Loucy (cell line): ENCODE measurements around the gene SLC35B3.

ENCODE experiments used
- H2AFZ ChIP-seq: fragments of 200-600 bp; sonication (generic); 2 replicates; pipeline ENCODE4 v1.6.0; 2016; ENCODE audit warnings: antibody characterized with exemption, mild to moderate bottlenecking, low read length, moderate library complexity
- H3F3A ChIP-seq: fragments of 200-600 bp; 2 replicates; pipeline ENCODE4 v1.6.0; 2016; ENCODE audit warnings: antibody characterized with exemption, low read depth, mild to moderate bottlenecking
- H3K27me3 ChIP-seq: fragments of 200-600 bp; sonication (generic); 2 replicates; pipeline ENCODE4 v1.6.1; 2014; ENCODE audit warnings: low read length, mild to moderate bottlenecking; ENCODE audit not compliant: insufficient read depth, poor library complexity, severe bottlenecking
- H3K36me3 ChIP-seq: fragments of 200-600 bp; sonication (generic); 2 replicates; pipeline ENCODE4 v1.6.1; 2016; ENCODE audit warnings: low read length; ENCODE audit not compliant: insufficient read depth
- H3K4me1 ChIP-seq: fragments of 200-600 bp; sonication (generic); 2 replicates; pipeline ENCODE4 v1.5.1; 2014; ENCODE audit warnings: low read length, mild to moderate bottlenecking; ENCODE audit not compliant: insufficient read depth, poor library complexity, severe bottlenecking
- H3K4me2 ChIP-seq: fragments of 200-600 bp; sonication (generic); 2 replicates; pipeline ENCODE4 v1.6.0; 2014; ENCODE audit warnings: antibody characterized with exemption, low read length, low read depth, mild to moderate bottlenecking; ENCODE audit not compliant: poor library complexity, severe bottlenecking
- H3K4me3 ChIP-seq: fragments of 200-600 bp; sonication (generic); 2 replicates; pipeline ENCODE4 v1.5.1; 2014; ENCODE audit warnings: low read length, mild to moderate bottlenecking, mixed read lengths; ENCODE audit not compliant: poor library complexity, severe bottlenecking
- H3K79me2 ChIP-seq: fragments of 200-600 bp; sonication (generic); 2 replicates; pipeline ENCODE4 v1.6.1; 2014; ENCODE audit warnings: low read length; ENCODE audit not compliant: insufficient read depth
- H3K9ac ChIP-seq: fragments of 200-600 bp; sonication (generic); 2 replicates; pipeline ENCODE4 v1.6.0; 2014; ENCODE audit warnings: mild to moderate bottlenecking, low read depth, low read length, moderate library complexity; ENCODE audit not compliant: poor library complexity, severe bottlenecking
- H3K9me2 ChIP-seq: fragments of 200-600 bp; sonication (generic); replicated peaks from 2 replicates; pipeline ENCODE4 v1.6.1; 2016; ENCODE audit warnings: low read depth, low read length, mixed read lengths
- H3K9me3 ChIP-seq: fragments of 200-600 bp; sonication (generic); 2 replicates; pipeline ENCODE4 v1.6.1; 2014; ENCODE audit warnings: mild to moderate bottlenecking, antibody characterized with exemption, low read length, low read depth; ENCODE audit not compliant: insufficient read depth
- H4K20me1 ChIP-seq: fragments of 200-600 bp; sonication (generic); 2 replicates; pipeline ENCODE4 v1.6.0; 2014; ENCODE audit warnings: antibody characterized with exemption, low read length, mild to moderate bottlenecking; ENCODE audit not compliant: insufficient read depth, poor library complexity, severe bottlenecking
- EZH2phosphoT487 ChIP-seq: fragments of 200-600 bp; IDR thresholded peaks from 2 replicates; pipeline ENCODE4 v1.6.1; 2018; ENCODE audit warnings: antibody characterized with exemption, mild to moderate bottlenecking, moderate library complexity, borderline replicate concordance
- TF ChIP-seq, protein P1 (sequence below): fragments of 200-600 bp; sonication (generic); conservative IDR thresholded peaks from 2 replicates; pipeline ENCODE4 v1.5.1; 2014; ENCODE audit warnings: mild to moderate bottlenecking, antibody characterized with exemption, low read length

SLC35B3 gene

GRCh38 chr6:8387942-8388437 is 47.4 kb downstream of the SLC35B3 start:
- Histone ChIP-seq H3K4me1 (peaks cover 8% of the 10 kb centered on the region), H3K9me3 (no peaks in the 10 kb centered on the region), H3K9ac (no peak overlapping the region), H3K4me2 (no peak overlapping the region), H3K9me2 (no peaks in the 10 kb centered on the region), H3K4me3 (no peak overlapping the region), H4K20me1 (no peaks in the 10 kb centered on the region), H3K27me3 (no peaks in the 10 kb centered on the region), H3K79me2 (no peaks in the 10 kb centered on the region), H2AFZ (no peak overlapping the region), H3F3A (no peaks in the 10 kb centered on the region), H3K36me3 (no peaks in the 10 kb centered on the region)
- no peak for TF ChIP-seq EZH2phosphoT487
- TF ChIP-seq, protein P1, sequence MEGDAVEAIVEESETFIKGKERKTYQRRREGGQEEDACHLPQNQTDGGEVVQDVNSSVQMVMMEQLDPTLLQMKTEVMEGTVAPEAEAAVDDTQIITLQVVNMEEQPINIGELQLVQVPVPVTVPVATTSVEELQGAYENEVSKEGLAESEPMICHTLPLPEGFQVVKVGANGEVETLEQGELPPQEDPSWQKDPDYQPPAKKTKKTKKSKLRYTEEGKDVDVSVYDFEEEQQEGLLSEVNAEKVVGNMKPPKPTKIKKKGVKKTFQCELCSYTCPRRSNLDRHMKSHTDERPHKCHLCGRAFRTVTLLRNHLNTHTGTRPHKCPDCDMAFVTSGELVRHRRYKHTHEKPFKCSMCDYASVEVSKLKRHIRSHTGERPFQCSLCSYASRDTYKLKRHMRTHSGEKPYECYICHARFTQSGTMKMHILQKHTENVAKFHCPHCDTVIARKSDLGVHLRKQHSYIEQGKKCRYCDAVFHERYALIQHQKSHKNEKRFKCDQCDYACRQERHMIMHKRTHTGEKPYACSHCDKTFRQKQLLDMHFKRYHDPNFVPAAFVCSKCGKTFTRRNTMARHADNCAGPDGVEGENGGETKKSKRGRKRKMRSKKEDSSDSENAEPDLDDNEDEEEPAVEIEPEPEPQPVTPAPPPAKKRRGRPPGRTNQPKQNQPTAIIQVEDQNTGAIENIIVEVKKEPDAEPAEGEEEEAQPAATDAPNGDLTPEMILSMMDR: no peak

- H3K9me3 ChIP-seq: no peaks in the 10 kb centered on the region
- no peaks in the 10 kb centered on the region for H3K9me2 ChIP-seq
- H3K9ac ChIP-seq: no peak overlapping the region
- H3K4me3 ChIP-seq: no peak overlapping the region
- no peaks in the 10 kb centered on the region for H3K79me2 ChIP-seq
- TF ChIP-seq EZH2phosphoT487: no peak
- TF ChIP-seq, protein P1: no peak
- H3K36me3 ChIP-seq: no peaks in the 10 kb centered on the region
- no peak overlapping the region for H3K4me2 ChIP-seq
- no peaks in the 10 kb centered on the region for H3F3A ChIP-seq
- no peaks in the 10 kb centered on the region for H3K4me1 ChIP-seq
- no peak overlapping the region for H2AFZ ChIP-seq
- no peaks in the 10 kb centered on the region for H4K20me1 ChIP-seq
- H3K27me3 ChIP-seq: no peaks in the 10 kb centered on the region
These were observed 51.8 kb downstream of the SLC35B3 start for GRCh38 chr6:8383584-8383983.

- no peaks in the 10 kb centered on the region for H3K36me3 ChIP-seq
- H3K9me2 ChIP-seq: no peaks in the 10 kb centered on the region
- no peaks in the 10 kb centered on the region for H3K79me2 ChIP-seq
- H3K4me2 ChIP-seq: no peak overlapping the region
- H3K9me3 ChIP-seq: no peaks in the 10 kb centered on the region
- H3K27me3 ChIP-seq: no peaks in the 10 kb centered on the region
- no peaks in the 10 kb centered on the region for H3K4me1 ChIP-seq
- no peak overlapping the region for H3K9ac ChIP-seq
- no peak overlapping the region for H2AFZ ChIP-seq
- TF ChIP-seq, protein P1: no peak
- TF ChIP-seq EZH2phosphoT487: no peak
- H4K20me1 ChIP-seq: no peaks in the 10 kb centered on the region
- H3F3A ChIP-seq: no peaks in the 10 kb centered on the region
- H3K4me3 ChIP-seq: no peak overlapping the region
These were observed 52.9 kb downstream of the SLC35B3 start for GRCh38 chr6:8382434-8382833.
